IPS-NIHi7 (cell line): ENCODE data around the gene SAFB.
A peak's percentile ranks its signal among the peaks of the same experiment; 100 is the strongest.
"Not testable (repeated sequence)": the region's sequence is repeated elsewhere in the genome, so short reads cannot be mapped to it uniquely, and the experiment has no call there.

Experiments
- DNase-seq: peaks from one replicate; pipeline ENCODE4 v3.0.0; 2012; ENCODE audit warnings: mixed read lengths; ENCODE audit errors: extremely low spot score

Gene SAFB

GRCh38 chr19:5684694-5685430, 62.0 kb downstream of the SAFB start:
- DNase-seq: no peak

- no peak for DNase-seq
Measured at GRCh38 chr19:5686326-5686646, 63.4 kb downstream of the SAFB start.

- peak; percentile 97 for DNase-seq
Measured at GRCh38 chr19:5686647-5687359, 63.9 kb downstream of the SAFB start.

GRCh38 chr19:5687360-5688198, 64.7 kb downstream of the SAFB start:
- no peak for DNase-seq

GRCh38 chr19:5688262-5688881, 65.5 kb downstream of the SAFB start:
- not testable (repeated sequence) for DNase-seq

GRCh38 chr19:5690125-5690954, 67.5 kb downstream of the SAFB start, which contains the start of gene RPL36:
Gene RPL36, plus strand, starts transcription at chr19:5690295. Its CDS starts 213 bp downstream, at chr19:5690508.
- peak; percentile 94 for DNase-seq

- no peak for DNase-seq
Measured at GRCh38 chr19:5690955-5691821, 68.3 kb downstream of the SAFB start.

GRCh38 chr19:5691822-5692722, 69.2 kb downstream of the SAFB start:
- no peak for DNase-seq

GRCh38 chr19:5692723-5693194, 69.9 kb downstream of the SAFB start:
- DNase-seq: no peak

GRCh38 chr19:5693195-5694166, 70.6 kb downstream of the SAFB start:
- DNase-seq: no peak

GRCh38 chr19:5694167-5694955, 71.5 kb downstream of the SAFB start:
- no peak for DNase-seq

- DNase-seq: no peak
Measured at GRCh38 chr19:5694956-5695648, 72.2 kb downstream of the SAFB start.

GRCh38 chr19:5695649-5696195, 72.8 kb downstream of the SAFB start:
- no peak for DNase-seq

- DNase-seq: no peak
Measured at GRCh38 chr19:5696196-5697021, 73.5 kb downstream of the SAFB start.
